K562 (cell line): ENCODE results near the gene DGCR8. TPM values are rescaled to one million over a fixed set of nuclear protein-coding genes. Genes with fewer than 3 reads are reported as not detected.

ENCODE experiments used
- ATAC-seq: fragments of 200-7000 bp; cut with Tn5 transposase; 3 replicates; pipeline ENCODE4 v1.9.1; 2020; ENCODE audit warnings: moderate library complexity
- BruUV-seq: library from RNA; stranded (reverse); fragments of 400-500 nt; replicated peaks from 2 replicates; lab custom pipeline; 2021; lab: Mats Ljungman, UMichigan
- CTCF ChIA-PET: fragments of 300-600 bp; formaldehyde crosslinking; extraction: SDS; loops from one replicate; lab custom pipeline; 2021; ENCODE audit warnings: low intra/inter-chr PET ratio; lab: Yijun Ruan, JAX
- POLR2A ChIA-PET: fragments of 300-600, 350-650 bp; sonication (Branson Sonifier 250); formaldehyde crosslinking; extraction: SDS; loops from one replicate; lab custom pipeline; 2021; ENCODE audit warnings: antibody characterized with exemption, inconsistent platforms; lab: Yijun Ruan, JAX
- DNase-seq, 4 experiments: peaks; one replicate each; pipeline versions ENCODE4 v3.0.0 to v3.0.0-alpha.2; 2011 to 2018; ENCODE audit warnings: low spot score in 3 of 4, mixed read lengths in 3 of 4; ENCODE audit errors: extremely low read depth in 1 of 4
- FAIRE-seq: peaks from 2 replicates; lab custom pipeline; 2011; peaks lifted over from hg19 to GRCh38; lab: Jason Lieb, UNC
- H2AFZ ChIP-seq: 2 replicates; pipeline ENCODE4 v1.6.0; 2011; ENCODE audit warnings: low read depth, low read length, control low read depth, inconsistent platforms
- H3K27ac ChIP-seq: fragments of 200-600 bp; 3 replicates; pipeline ENCODE4 v1.8.0; 2011; ENCODE audit warnings: low read depth, mild to moderate bottlenecking, control low read depth, inconsistent platforms, low read length, moderate library complexity, mixed read lengths; ENCODE audit errors: extremely low read depth
- H3K27me3 ChIP-seq, 2 experiments: fragments of 300-600 bp in 1 of 2; 2 replicates in 1 of 2; 3 replicates in 1 of 2; pipeline versions ENCODE4 v1.6.0 to v1.8.0; 2011; ENCODE audit warnings: inconsistent platforms in 2 of 2, low read length in 2 of 2, mild to moderate bottlenecking in 1 of 2, mixed read lengths in 1 of 2, moderate library complexity in 1 of 2; ENCODE audit not compliant: control insufficient read depth in 2 of 2, insufficient read depth in 2 of 2
- H3K36me3 ChIP-seq: fragments of 300-600 bp; 3 replicates; pipeline ENCODE4 v1.8.0; 2011; ENCODE audit warnings: mild to moderate bottlenecking, low read length, inconsistent platforms; ENCODE audit not compliant: control insufficient read depth, insufficient read depth
- H3K4me1 ChIP-seq, 2 experiments: fragments of 200-600 bp in 1 of 2; replicated peaks in 1 of 2; 2 replicates in 1 of 2; 3 replicates in 1 of 2; pipeline versions ENCODE4 v1.5.1 to v1.8.0; 2011; ENCODE audit warnings: inconsistent platforms in 2 of 2, low read length in 2 of 2, mild to moderate bottlenecking in 1 of 2, mixed read lengths in 1 of 2, moderate library complexity in 1 of 2; ENCODE audit not compliant: control insufficient read depth in 2 of 2, insufficient read depth in 2 of 2
- H3K4me2 ChIP-seq: 2 replicates; pipeline ENCODE4 v1.6.1; 2011; ENCODE audit warnings: low read length, control low read depth, inconsistent platforms, mixed read lengths; ENCODE audit not compliant: insufficient read depth
- H3K4me3 ChIP-seq: fragments of 200-600 bp; sonication (generic), shearing (Covaris generic); 2 replicates; pipeline ENCODE4 v1.5.1; 2016; ENCODE audit warnings: control low read depth, inconsistent platforms
- H3K79me2 ChIP-seq: fragments of 200-600 bp; 3 replicates; pipeline ENCODE4 v1.8.0; 2011; ENCODE audit warnings: low read length, inconsistent platforms; ENCODE audit not compliant: control insufficient read depth, insufficient read depth
- H3K9ac ChIP-seq, 2 experiments: 2 replicates each; pipeline versions ENCODE4 v1.6.0 to v1.6.1; 2011; ENCODE audit warnings: low read depth in 2 of 2, low read length in 2 of 2, control low read depth in 1 of 2, inconsistent platforms in 1 of 2, mild to moderate bottlenecking in 1 of 2, mixed read lengths in 1 of 2; ENCODE audit not compliant: insufficient read depth in 1 of 2
- H3K9me1 ChIP-seq: one replicate; pipeline ENCODE4 v1.6.0; 2011; ENCODE audit warnings: inconsistent platforms, mild to moderate bottlenecking, low read length, moderate library complexity; ENCODE audit not compliant: control insufficient read depth, insufficient read depth
- H3K9me3 ChIP-seq: replicated peaks from 2 replicates; pipeline ENCODE4 v1.5.1; 2011; ENCODE audit warnings: low read depth, low read length, inconsistent platforms; ENCODE audit not compliant: control insufficient read depth, insufficient read depth
- H4K20me1 ChIP-seq: replicated peaks from 2 replicates; pipeline ENCODE4 v1.6.1; 2011; ENCODE audit warnings: low read length, inconsistent platforms, mixed read lengths; ENCODE audit not compliant: control insufficient read depth, insufficient read depth
- CREB5 ChIP-seq: fragments of 250-450 bp; sonication (Bioruptor Pico); IDR thresholded peaks from 2 replicates; pipeline ENCODE4 v1.5.0; 2020; ENCODE audit warnings: mild to moderate bottlenecking
- FOXA3 ChIP-seq, 2 experiments: fragments of 450-650 bp in 1 of 2; sonication (generic) in 1 of 2; formaldehyde crosslinking; IDR thresholded peaks in 1 of 2; conservative IDR thresholded peaks in 1 of 2; 2 replicates each; pipeline versions ENCODE4 v1.4.0 to v1.8.0; 2020 to 2022; ENCODE audit warnings: mild to moderate bottlenecking in 2 of 2, missing genetic modification reagents in 1 of 2
- KDM2B ChIP-seq: fragments of 250-450 bp; sonication (Bioruptor Pico); IDR thresholded peaks from 2 replicates; pipeline ENCODE4 v1.8.0; 2021; ENCODE audit warnings: mild to moderate bottlenecking, moderate library complexity
- MAZ ChIP-seq, 2 experiments: fragments of 450-650 bp in 1 of 2; sonication (generic) in 1 of 2; formaldehyde crosslinking; IDR thresholded peaks in 1 of 2; conservative IDR thresholded peaks in 1 of 2; 2 replicates each; pipeline versions ENCODE4 v1.4.0 to v1.5.0; 2020; ENCODE audit warnings: mild to moderate bottlenecking in 1 of 2, missing genetic modification reagents in 1 of 2
- PHF8 ChIP-seq: fragments of 200-600 bp; sonication (generic); IDR thresholded peaks from 2 replicates; pipeline ENCODE4 v1.6.1; 2012; ENCODE audit warnings: mixed run types, mild to moderate bottlenecking, inconsistent platforms, low read length, moderate library complexity, borderline replicate concordance
- POLR2B ChIP-seq: fragments of 450-650 bp; IDR thresholded peaks from 2 replicates; pipeline ENCODE4 v1.6.1; 2018; ENCODE audit warnings: low read depth; ENCODE audit not compliant: partially characterized antibody
- POLR2G ChIP-seq: fragments of 200-400 bp; formaldehyde crosslinking; IDR thresholded peaks from 2 replicates; pipeline ENCODE4 v1.6.1; 2017; ENCODE audit warnings: low read depth, mild to moderate bottlenecking, antibody characterized with exemption, low read length, moderate library complexity
- PRDM10 ChIP-seq: fragments of 450-650 bp; IDR thresholded peaks from 2 replicates; pipeline ENCODE4 v1.6.1; 2018; ENCODE audit not compliant: partially characterized antibody
- RB1 ChIP-seq: fragments of 450-650 bp; IDR thresholded peaks from 2 replicates; pipeline ENCODE4 v1.6.1; 2017; ENCODE audit warnings: low read depth, mild to moderate bottlenecking
- RBFOX2 ChIP-seq: fragments of 200-400 bp; formaldehyde crosslinking; IDR thresholded peaks from 2 replicates; pipeline ENCODE4 v1.6.1; 2017; ENCODE audit warnings: low read depth, mild to moderate bottlenecking, low read length, moderate library complexity
- SRSF3 ChIP-seq: fragments of 200-400 bp; formaldehyde crosslinking; IDR thresholded peaks from 2 replicates; pipeline ENCODE4 v1.6.1; 2016; ENCODE audit warnings: mild to moderate bottlenecking, low read length, moderate library complexity; ENCODE audit not compliant: insufficient read depth
- TRIM28 ChIP-seq: fragments of 450-650 bp; IDR thresholded peaks from 2 replicates; pipeline ENCODE4 v1.6.1; 2017
- ZBTB2 ChIP-seq: fragments of 450-650 bp; IDR thresholded peaks from 2 replicates; pipeline ENCODE4 v1.6.1; 2016; ENCODE audit warnings: antibody characterized with exemption
- ZBTB7A ChIP-seq: IDR thresholded peaks from 2 replicates; pipeline ENCODE4 v1.6.1; 2011; ENCODE audit warnings: low read depth, mild to moderate bottlenecking, low read length, moderate library complexity, borderline replicate concordance; ENCODE audit not compliant: control insufficient read depth
- ZNF75A ChIP-seq: fragments of 450-650 bp; formaldehyde crosslinking; IDR thresholded peaks from 2 replicates; pipeline ENCODE4 v1.4.0; 2020; ENCODE audit warnings: mild to moderate bottlenecking
- WGBS: fragments of 100-300 bp; shearing (Covaris generic); methylation state at CpG from one replicate; pipeline ENCODE4 v1.1.6; 2016; ENCODE audit warnings: low coverage, mixed read lengths; ENCODE audit not compliant: insufficient coverage; ENCODE audit errors: missing lambda C conversion rate; 5-methylcytosine and 5-hydroxymethylcytosine counted together
- in situ Hi-C: fragments of 300-500 bp; cut with MboI; formaldehyde crosslinking; loops from 4 replicates; pipeline ENCODE4 v1.15.0; 2018; ENCODE audit warnings: inconsistent platforms, mixed read lengths
- intact Hi-C: fragments of 100-400 bp; cut with micrococcal nuclease; formaldehyde crosslinking; loops from 2 replicates; pipeline ENCODE4 v1.14.2; 2022
- polyA plus RNA-seq, 8 experiments: library from polyadenylated mRNA; depleted of rRNA in 4 of 8; stranded (reverse) in 5 of 8; unstranded in 3 of 8; fragments of >200 nt; fragmentation: Nextera tagmentation in 2 of 8; fragmentation: Illumina TruSeq in 1 of 8; extraction: Ambion mirVana in 2 of 8; extraction: Trizol in 1 of 8; gene quantifications; 2 replicates each; pipeline versions ENCODE4 v1.2.1 to v1.2.3, GENCODE V29; 2011 to 2014; ENCODE audit warnings: inconsistent platforms in 1 of 8, missing spikeins in 1 of 8
- total RNA-seq, 7 experiments: library from RNA; depleted of rRNA in 6 of 7; stranded (reverse); fragments of >200 nt in 6 of 7; fragmentation: Illumina TruSeq in 2 of 7; extraction: Trizol in 2 of 7; gene quantifications; 2 replicates each; pipeline versions ENCODE4 v1.2.1 to v1.2.3, GENCODE V29; 2011 to 2021; ENCODE audit warnings: low replicate concordance in 1 of 7

Gene DGCR8
- total and polyA plus RNA-seq, 9 of the 15 experiments (the other 6 are each of a cell fraction or from before 2014, with no cell fraction given): 5.9 to 144 (median 80.1) TPM

GRCh38 chr22:20056696-20057386 lies 23.2 kb upstream of the DGCR8 start:
- no peaks in the 10 kb centered on the region for H3K9me3 ChIP-seq
- POLR2A ChIA-PET: interaction anchor here (0.6 to 1.3 kb wide), 11 partner anchors 9 to 59 kb away, joined by 3 to 6 read pairs (median 3); no protein-coding TSS in a partner anchor
- peak overlapping the region in 1 of 2 experiments; percentile 46; a peak in 2 of 4 replicates for H3K9ac ChIP-seq
- DNase-seq: no peak
- no peaks in the 10 kb centered on the region for H3K27me3 ChIP-seq
- H3K36me3 ChIP-seq: peaks cover 80% of the 10 kb centered on the region
- peaks cover 16% of the 10 kb centered on the region; the same call in 2 of the 3 replicates for H3K79me2 ChIP-seq
- peaks cover 27% of the 10 kb centered on the region for H3K9me1 ChIP-seq
- H2AFZ ChIP-seq: no peak overlapping the region
- H3K4me2 ChIP-seq: no peak overlapping the region
- H3K27ac ChIP-seq: no peak overlapping the region
- peaks cover 12% of the 10 kb centered on the region; the same call in 1 of the 2 replicates for H4K20me1 ChIP-seq
- no TSS peak for BruUV-seq
- H3K4me3 ChIP-seq: no peak overlapping the region
- WGBS: 79% methylated on average over 16 of the region's 16 CpGs
- CTCF ChIA-PET: no interaction called here
- in situ Hi-C loops: no loop called here
- intact Hi-C loops: no loop called here
- FAIRE-seq: no peak
- peaks cover 28 to 89% of the 10 kb centered on the region in 2 experiments for H3K4me1 ChIP-seq
- no peak for ATAC-seq
- TF ChIP-seq PRDM10: no peak
- peak; percentile 13; the same call in 1 of the 2 replicates for TF ChIP-seq PHF8
- no peak for TF ChIP-seq MAZ (CRISPR knock-in tag; conservative IDR thresholded peaks at IDR 0.05 in 1 of 2, IDR thresholded peaks at IDR 0.05 in 1 of 2)
- TF ChIP-seq RBFOX2: peak; percentile 35; the same call in 1 of the 2 replicates
- TF ChIP-seq CREB5 (CRISPR knock-in tag): no peak
- TF ChIP-seq RB1: no peak
- no peak for TF ChIP-seq FOXA3 (CRISPR knock-in tag; conservative IDR thresholded peaks at IDR 0.05 in 1 of 2, IDR thresholded peaks at IDR 0.05 in 1 of 2)
- no peak for TF ChIP-seq ZBTB2
- TF ChIP-seq POLR2G: peak; percentile 34; the same call in 1 of the 2 replicates
- TF ChIP-seq TRIM28: no peak
- no peak for TF ChIP-seq ZBTB7A
- no peak for TF ChIP-seq ZNF75A
- TF ChIP-seq SRSF3: 0 out of 2 replicates have a peak, but pooled peaks have one; percentile 46
- TF ChIP-seq POLR2B: no peak
- TF ChIP-seq KDM2B (CRISPR knock-in tag): no peak
